SIG-M5 (cell line): ENCODE data around the gene KIF26A.
"Not testable (repeated sequence)": the region's sequence is repeated elsewhere in the genome, so short reads cannot be mapped to it uniquely, and the experiment has no call there.

Experiments
- DNase-seq: peaks from one replicate; lab custom pipeline; 2025; lab: John Stamatoyannopoulos, UW

Gene KIF26A

GRCh38 chr14:104208331-104208730, 69.9 kb downstream of the KIF26A start:
- not testable (repeated sequence) for DNase-seq

- DNase-seq, result not testable (repeated sequence)
These were observed 70.7 kb downstream of the KIF26A start for GRCh38 chr14:104209071-104209470.

GRCh38 chr14:104209985-104210816, 71.8 kb downstream of the KIF26A start:
- DNase-seq, result no peak

- no peak for DNase-seq
These were observed 72.4 kb downstream of the KIF26A start for GRCh38 chr14:104210817-104211195.

GRCh38 chr14:104211215-104211614, 72.8 kb downstream of the KIF26A start:
- DNase-seq, result no peak

- DNase-seq, result no peak
These were observed 73.4 kb downstream of the KIF26A start for GRCh38 chr14:104211741-104212140.

GRCh38 chr14:104212206-104213095, 74.1 kb downstream of the KIF26A start:
- no peak for DNase-seq

GRCh38 chr14:104213301-104214034, 75.1 kb downstream of the KIF26A start:
- DNase-seq, result no peak

- DNase-seq, result no peak
These were observed 76.2 kb downstream of the KIF26A start for GRCh38 chr14:104214431-104215218.

- no peak for DNase-seq
These were observed 77.4 kb downstream of the KIF26A start for GRCh38 chr14:104215706-104216334.

GRCh38 chr14:104216457-104216856, 78.1 kb downstream of the KIF26A start:
- no peak for DNase-seq

- DNase-seq, result no peak
These were observed 79.3 kb downstream of the KIF26A start for GRCh38 chr14:104217486-104218360.

- no peak for DNase-seq
These were observed 80.2 kb downstream of the KIF26A start for GRCh38 chr14:104218361-104219180.

- DNase-seq, result no peak
These were observed 81.4 kb downstream of the KIF26A start for GRCh38 chr14:104219731-104220214.

GRCh38 chr14:104220215-104221070, 82.1 kb downstream of the KIF26A start:
- DNase-seq, result no peak

- DNase-seq, result no peak
These were observed 82.8 kb downstream of the KIF26A start for GRCh38 chr14:104221071-104221625.

GRCh38 chr14:104221636-104222369, 83.4 kb downstream of the KIF26A start:
- no peak for DNase-seq
